ENCODE measurements around the gene HAAO.

Gene HAAO

GRCh38 chr2:42813763-42814162, 21.4 kb upstream of the HAAO start:
- DNase-seq (ENCODE audit: low read depth, low spot score) = no peak

DNA sequence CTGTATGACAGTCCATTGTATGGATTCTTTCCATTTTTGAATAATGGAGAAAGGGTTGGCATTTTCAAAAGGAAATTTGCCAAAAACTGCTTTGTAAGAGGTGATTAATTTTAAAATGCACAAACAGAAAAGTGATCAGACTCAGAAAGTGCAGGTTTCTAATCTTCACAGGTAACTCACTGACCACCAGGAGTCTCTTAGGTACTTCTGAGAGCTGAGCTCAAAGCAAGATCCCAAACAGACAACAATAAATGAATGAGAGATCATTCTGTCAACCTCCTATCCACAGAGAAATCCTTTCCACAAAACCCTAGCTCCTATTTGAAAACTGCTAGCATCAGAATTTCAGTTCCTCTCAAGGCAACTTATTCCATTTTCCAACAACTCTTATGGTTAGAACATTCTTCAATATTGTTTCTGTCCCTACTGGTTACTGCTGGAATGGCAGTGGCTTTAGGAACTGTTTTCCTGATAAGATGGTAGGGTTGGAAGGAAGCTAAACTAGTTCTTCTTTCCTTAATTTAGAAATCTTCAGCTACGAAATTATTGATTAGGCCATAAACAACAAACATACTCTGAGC, 20.6 kb upstream of the HAAO start:
- no peak for DNase-seq (ENCODE audit: low read depth, low spot score)

- DNase-seq (ENCODE audit: low read depth, low spot score) = no peak
These were observed 18.8 kb upstream of the HAAO start for GRCh38 chr2:42810971-42811811.

GRCh38 chr2:42810121-42810970, 18.0 kb upstream of the HAAO start:
- DNase-seq (ENCODE audit: low read depth, low spot score) = peak; percentile 92

DNA sequence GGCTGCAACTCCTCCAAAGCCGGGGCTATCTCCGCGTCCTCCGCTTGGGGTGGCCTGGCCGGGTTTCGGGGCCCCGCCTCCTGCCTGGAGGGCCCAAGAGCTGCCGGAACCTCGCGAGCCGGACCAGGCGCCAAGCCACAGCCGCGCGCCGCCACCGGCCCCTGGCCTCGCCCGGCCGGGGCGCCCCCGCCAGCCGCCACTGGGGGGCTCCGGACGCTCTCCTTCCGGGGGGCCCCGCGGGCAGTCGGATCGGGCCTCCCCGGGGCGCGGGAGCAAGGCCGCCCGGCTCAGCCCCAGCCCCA, 17.4 kb upstream of the HAAO start:
- no peak for DNase-seq (ENCODE audit: low read depth, low spot score)

DNA sequence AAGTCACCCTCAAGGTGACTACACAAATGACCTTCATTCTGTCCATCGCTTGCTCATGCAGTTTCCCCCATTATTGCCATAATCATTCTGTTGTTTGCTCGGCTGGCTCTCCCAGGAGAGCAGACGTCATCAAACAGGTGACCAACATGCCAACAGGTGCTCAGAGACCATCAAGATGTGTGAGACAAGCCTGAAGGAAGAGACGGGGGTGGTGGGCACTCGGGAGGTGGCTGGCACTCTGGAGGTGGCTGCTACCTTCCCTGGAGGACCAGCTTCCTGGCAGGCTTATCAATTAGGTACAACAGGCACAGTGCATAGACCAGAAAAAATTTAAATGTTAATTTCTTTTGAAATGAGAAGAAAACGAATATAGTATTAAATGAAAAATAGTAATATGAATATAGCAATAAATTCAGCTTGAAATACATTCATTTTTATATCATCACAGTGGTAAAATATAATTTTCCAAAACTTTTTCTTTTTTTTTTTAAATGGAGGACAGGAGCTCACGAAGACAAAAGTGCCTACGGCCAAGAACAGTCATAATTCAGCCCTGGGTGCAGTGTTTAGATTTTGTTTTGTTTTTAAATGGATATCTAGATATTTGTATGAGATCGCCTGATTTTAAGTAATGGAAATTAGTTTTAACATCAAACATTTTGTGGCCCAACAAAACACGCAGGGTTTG, 16.9 kb upstream of the HAAO start:
- DNase-seq (ENCODE audit: low read depth, low spot score) = no peak

DNA sequence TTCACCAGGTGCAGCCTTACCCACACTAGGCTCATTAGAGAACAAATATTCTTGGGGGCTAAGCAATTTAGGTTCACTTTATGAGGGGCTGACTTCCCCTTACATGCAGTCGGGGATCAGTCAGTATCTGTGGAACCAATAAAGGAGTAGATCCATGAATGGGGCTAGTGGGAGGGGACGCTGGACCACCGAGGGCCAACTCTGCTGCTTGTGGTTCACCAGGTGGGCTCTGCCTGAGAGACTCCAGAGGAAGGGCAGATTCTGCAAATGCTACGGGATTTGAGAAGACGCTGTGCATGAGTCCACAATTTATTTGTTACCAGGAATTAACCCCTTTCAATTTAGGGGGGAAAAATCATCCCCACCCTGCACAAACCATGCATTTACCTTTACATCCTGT, 15.9 kb upstream of the HAAO start:
- DNase-seq (ENCODE audit: low read depth, low spot score) = no peak

- DNase-seq (ENCODE audit: low read depth, low spot score) = no peak
These were observed 14.4 kb upstream of the HAAO start for GRCh38 chr2:42806786-42807185.

DNA sequence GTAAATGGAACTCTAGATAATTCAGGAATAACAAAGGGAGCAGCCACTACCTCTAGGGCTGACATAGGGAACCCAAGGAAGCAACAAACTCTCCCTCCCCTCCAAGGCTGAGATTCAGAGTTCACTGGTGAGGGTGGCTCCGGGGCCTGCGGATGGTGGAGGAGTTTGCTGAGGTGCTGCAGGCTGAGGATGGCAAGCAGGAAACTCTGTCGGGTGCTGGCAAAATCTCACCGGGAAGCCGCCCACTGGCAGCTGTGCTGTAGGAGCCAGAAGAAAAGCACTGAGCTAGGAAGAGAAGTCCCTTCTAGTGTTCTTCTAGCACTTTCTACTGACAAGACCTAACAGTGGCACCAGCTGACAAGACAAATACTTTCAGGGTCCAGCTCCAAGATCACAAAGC, 12.5 kb upstream of the HAAO start:
- no peak for DNase-seq (ENCODE audit: low read depth, low spot score)

DNA sequence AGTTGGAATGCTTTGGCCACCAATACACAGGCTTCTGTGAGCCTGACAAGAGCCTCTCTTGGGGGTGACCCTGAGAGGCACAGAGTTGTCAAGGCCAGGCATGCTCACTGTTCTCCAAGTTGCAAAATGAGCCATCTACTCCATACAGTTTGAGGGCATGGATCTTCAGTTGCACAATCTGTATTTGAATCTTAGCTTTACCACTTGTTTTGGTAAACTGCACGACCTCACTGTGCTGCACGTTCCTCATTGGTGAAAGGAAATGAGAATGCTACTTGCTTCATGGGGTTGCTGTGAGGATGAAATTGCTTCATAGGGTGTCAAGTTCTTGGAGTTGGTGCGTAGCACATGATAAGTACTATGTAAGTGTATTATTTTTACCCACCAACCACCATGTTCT, 12.0 kb upstream of the HAAO start:
- no peak for DNase-seq (ENCODE audit: low read depth, low spot score)

DNA sequence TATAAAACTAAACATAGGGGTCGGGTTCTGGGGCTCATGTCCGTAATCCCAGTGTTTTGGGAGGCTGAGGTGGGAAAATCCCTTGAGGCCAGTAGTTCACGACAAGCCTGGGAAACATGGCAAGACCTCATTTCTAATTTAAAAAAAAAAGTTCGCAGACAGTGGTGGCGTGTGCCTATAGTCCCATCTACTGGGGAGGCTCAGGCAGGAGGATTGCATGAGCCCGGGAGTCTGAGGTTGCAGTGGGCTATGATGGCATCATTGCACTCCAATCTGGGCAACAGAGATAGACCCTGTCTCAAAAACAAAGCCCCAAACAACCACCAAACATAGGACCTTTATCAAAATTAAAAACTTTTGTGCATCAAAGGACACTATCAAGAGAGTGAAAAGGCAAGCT, 9.8 kb upstream of the HAAO start:
- no peak for DNase-seq (ENCODE audit: low read depth, low spot score)

DNA sequence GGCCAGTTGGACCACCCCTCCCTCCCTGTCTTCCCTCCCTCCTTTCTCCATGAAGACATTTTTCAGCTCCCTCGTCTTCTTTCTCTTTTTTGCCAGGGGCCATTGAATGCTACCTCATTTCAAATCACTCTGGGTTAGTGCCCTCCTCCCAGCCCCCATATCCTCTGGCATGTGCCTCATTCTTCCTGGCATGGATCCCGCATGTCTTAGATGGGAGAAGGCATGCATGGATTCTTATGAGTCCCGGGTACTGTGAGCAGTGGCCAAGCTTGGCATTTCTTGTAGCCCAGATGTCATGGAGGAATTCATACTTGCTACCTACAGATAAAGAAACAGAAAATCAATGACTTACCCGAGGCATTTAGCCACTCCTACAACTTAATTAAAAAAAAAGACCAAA, 9.0 kb upstream of the HAAO start:
- no peak for DNase-seq (ENCODE audit: low read depth, low spot score)

- DNase-seq (ENCODE audit: low read depth, low spot score) = no peak
These were observed 8.6 kb upstream of the HAAO start for GRCh38 chr2:42800981-42801380.

DNA sequence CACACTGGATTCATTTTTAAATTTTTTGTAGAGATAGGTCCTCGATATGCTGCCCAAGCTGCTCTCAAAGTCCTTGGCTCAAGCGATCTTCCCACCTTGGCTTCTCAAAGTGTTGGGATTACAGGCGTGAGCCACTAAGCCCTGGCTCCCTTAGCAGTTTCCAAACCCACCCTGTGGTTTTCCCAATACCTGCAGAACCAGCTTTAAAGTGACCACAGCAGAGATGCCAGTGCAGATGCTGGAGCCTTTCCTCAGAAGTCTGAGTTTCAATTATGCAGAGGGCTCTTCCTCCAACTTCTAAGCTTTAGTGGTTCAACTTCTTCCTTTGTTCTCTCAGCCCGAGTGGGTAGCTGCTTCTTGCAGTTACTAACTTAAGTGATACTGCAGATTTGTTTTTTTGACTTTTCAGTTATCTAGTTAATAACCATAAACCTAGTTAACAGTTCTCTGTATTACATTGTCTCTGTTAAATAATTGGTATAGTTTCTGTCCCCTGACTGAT, 8.1 kb upstream of the HAAO start:
- no peak for DNase-seq (ENCODE audit: low read depth, low spot score)

GRCh38 chr2:42799881-42800280, 7.5 kb upstream of the HAAO start:
- DNase-seq (ENCODE audit: low read depth, low spot score) = no peak

GRCh38 chr2:42797281-42797680, 4.9 kb upstream of the HAAO start:
- no peak for DNase-seq (ENCODE audit: low read depth, low spot score)

DNA sequence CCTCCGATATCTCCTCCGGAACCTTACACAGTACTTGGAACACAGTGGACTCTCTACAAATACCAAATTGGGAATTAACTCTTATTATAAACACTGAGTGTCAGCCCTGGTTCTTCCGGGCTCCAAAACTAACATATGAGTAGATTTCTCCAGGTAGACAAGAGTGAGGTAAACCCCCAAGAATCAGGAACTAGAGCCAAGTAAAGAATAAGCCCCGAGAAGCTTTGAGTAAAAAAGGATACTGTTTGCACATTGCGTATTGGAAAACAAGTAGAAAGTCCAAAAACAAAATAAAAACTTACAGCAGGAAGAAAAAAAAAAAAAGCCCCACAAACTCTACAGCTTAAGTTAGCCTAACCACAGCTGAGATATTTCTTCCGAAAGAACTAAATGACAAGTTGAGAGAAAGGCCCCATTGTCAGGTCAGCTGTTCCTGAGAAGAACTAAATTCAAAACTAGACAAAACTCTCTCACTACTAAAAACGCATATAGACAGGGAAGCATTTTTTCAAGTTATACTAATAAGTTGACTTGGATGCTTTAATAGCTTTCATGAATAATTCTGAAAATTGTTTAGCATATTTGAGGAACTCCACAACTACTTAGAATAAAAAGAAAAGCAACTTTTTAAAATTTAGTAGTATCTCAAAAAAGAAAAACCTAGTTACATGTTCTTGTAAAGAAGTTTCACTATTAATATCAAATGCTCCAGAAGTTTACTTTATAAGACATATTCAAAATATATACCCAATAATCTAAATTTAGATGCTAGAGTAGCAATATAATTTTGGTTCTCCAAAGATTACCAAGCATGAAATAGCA, 4.3 kb upstream of the HAAO start:
- no peak for DNase-seq (ENCODE audit: low read depth, low spot score)

GRCh38 chr2:42795841-42796301, 3.5 kb upstream of the HAAO start:
- DNase-seq (ENCODE audit: low read depth, low spot score) = no peak

DNA sequence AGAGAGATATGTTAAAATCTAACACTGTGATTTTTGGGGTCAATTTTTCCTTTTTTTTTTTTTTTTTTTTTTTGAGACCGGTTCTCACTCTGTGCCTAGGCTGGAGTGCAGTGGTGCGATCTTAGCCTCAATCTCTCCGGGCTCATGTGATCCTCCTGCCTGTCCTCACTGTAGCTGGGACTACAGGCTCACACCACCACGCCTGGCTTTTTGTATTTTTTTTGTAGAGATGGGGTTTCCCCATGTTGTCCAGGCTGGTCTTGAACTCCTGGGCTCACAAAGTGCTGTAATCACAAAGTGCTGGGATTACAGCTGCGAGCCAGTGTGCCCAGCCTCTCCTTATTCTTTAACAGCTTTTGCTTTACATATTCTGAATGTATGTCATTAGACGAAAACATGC, 2.9 kb upstream of the HAAO start:
- no peak for DNase-seq (ENCODE audit: low read depth, low spot score)

DNA sequence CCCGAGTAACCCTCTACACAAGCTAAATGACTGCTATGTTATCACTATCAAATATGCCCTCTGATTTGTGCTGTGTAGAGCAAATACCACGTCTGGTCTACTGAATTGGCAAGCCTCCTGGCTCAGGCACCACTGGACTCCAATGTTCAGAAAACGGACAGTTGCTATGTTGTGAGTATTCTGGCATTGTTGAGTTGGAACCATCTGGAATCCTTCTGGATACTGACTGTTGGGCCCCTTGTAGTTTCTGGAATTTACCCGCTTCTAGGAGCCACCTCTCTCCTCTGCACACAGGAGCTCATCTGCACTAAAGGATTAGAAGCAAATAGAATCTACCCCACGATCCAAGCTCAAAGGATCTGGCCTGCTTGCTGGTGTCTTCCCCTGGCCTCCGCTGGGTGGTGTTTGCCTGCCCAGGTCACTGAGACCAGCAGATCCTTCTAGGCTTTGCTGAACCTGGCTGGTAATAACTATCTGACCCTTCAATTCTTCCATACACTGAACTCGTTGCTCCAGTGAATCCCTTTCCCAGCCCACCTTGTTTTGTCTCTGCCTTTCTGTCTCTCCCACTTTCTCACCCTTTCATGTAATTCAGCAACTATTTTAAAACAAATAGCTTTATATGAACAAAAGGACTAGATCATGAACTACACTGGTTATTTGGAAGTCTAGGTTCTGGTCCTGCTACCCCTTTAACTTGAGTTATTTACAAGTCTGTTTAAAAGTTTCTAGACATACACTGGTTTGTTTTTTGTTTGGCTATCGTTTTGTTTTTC, 2.1 kb upstream of the HAAO start:
- DNase-seq (ENCODE audit: low read depth, low spot score) = no peak

All from brain pericyte (primary cell).